HG02852 (cell line): ENCODE data around the gene CLEC2L.

ENCODE experiments used
- ATAC-seq: cut with Tn5 transposase; IDR thresholded peaks from one replicate; pipeline ENCODE4 v1.9.1; 2021; ENCODE audit warnings: mild to moderate bottlenecking, moderate library complexity; ENCODE audit not compliant: unreplicated experiment

Gene CLEC2L

GRCh38 chr7:139522830-139523198 lies 671 bp upstream of the CLEC2L start:
- ATAC-seq, result no peak

- ATAC-seq, result no peak
Observed at GRCh38 chr7:139523968-139524815, 707 bp downstream of the CLEC2L start.

DNA sequence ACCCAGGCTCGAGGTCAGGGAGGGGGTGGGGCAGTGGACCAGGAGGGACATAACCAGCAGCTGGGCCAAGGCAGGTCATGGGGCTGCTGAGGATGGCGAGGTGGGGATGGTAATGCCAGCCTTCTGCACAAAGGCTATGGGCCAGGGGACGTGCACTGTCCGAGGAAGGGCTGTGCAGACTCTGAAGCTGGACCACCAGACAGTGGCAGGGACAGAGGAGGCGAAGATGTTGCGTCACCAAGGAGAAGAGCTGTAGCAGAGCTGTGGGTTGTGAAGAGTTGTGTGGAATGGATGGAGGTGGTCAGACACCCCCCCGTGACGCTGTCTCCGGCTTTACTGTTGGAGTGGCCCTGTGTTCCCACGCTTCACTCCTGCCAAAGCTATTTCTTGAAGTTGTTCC lies 1.8 kb downstream of the CLEC2L start:
- ATAC-seq, result no peak

GRCh38 chr7:139525750-139526149 lies 2.3 kb downstream of the CLEC2L start:
- no peak for ATAC-seq

GRCh38 chr7:139526578-139527544 lies 3.4 kb downstream of the CLEC2L start:
- no peak for ATAC-seq

DNA sequence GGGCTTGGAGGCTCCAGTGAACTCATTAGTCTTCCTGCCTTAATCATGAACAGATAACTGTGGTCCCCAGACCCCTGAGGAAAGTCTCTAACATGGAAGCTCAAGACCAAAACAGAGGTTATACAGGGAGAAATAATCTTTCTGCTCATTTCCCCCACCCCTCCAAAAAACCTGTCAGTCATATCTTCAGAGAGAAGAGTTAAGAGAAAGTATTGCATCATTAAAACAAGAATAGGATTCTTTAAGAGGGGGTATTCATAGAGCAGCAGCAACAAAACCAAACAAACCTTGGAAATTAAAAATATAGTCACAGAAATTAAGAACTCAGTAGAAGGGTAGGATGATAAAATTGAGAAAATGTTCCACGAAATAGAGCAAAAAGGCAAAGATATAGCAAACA lies 7.6 kb downstream of the CLEC2L start:
- ATAC-seq, result no peak

- no peak for ATAC-seq
Observed at GRCh38 chr7:139532636-139533155, 9.2 kb downstream of the CLEC2L start.

- no peak for ATAC-seq
Observed at GRCh38 chr7:139534096-139534495, 10.6 kb downstream of the CLEC2L start.

GRCh38 chr7:139534966-139535651 lies 11.6 kb downstream of the CLEC2L start:
- ATAC-seq, result no peak

DNA sequence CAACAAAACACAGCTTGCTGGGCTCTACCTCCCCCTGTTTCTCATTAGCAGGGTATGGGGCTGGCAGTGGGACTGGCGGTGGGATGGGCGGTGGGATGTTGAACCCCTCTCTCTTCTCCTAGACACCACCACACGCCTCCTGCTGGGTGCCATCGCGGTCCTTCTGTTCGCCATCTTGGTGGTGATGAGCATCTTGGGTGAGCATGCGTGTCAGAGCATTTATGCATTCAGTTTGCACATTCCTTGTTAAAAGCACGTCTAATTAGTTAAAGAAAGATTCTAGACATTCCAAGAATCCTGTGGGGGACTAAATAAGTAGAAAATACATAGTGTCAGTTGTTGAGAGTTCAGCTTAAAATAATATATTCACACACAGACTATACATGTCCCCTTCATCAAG lies 12.7 kb downstream of the CLEC2L start:
- no peak for ATAC-seq

DNA sequence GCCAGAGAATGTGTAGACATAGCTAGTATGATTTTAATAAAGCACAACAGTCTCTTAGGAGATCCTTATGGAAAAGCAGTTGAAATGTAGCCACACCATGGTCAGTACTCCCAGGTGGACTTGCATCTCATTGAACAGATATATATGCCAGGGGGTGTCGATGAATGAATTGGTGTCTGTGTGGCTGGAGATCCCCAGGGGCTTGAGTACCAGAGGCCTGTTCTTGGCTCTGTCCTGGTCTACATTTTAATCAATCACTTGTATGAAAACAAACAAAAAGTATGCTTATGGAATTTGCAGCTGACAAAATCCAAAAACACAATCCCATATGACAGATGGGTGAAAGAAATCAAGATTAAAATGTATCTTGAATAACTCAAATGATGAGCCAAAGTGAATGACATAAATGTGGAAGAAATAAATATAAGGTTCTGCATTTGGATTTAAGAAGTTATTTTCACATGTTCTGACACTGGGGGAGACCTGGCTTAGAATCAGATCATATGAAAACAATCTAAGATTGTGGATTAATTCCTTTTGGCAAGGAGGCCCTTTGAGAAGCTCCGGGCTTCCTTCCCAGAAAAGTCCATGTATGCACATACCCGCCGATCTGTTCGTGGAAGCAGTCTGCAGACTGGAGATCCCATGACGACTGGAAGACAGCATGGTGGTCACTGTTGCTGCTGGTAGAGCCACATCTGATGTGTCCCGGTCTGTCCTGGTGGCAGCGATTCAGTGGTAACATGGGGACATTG lies 15.6 kb downstream of the CLEC2L start:
- ATAC-seq, result no peak

DNA sequence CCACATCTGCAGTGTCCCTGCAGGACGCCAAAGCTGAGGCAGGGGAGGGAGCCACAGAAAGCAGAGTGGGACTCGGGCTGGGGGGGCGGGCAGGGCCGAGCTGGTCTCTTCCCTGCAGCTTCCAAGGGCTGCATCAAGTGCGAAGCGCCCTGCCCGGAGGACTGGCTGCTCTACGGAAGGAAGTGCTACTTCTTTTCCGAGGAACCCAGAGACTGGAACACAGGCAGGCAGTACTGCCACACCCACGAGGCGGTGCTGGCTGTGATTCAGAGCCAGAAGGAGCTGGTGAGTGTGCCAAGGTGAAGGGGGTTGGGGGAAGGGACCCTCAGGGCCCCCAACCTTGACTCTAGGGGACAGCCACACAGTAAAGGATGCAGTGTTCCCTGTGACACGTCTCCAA lies 16.7 kb downstream of the CLEC2L start:
- ATAC-seq, result no peak

DNA sequence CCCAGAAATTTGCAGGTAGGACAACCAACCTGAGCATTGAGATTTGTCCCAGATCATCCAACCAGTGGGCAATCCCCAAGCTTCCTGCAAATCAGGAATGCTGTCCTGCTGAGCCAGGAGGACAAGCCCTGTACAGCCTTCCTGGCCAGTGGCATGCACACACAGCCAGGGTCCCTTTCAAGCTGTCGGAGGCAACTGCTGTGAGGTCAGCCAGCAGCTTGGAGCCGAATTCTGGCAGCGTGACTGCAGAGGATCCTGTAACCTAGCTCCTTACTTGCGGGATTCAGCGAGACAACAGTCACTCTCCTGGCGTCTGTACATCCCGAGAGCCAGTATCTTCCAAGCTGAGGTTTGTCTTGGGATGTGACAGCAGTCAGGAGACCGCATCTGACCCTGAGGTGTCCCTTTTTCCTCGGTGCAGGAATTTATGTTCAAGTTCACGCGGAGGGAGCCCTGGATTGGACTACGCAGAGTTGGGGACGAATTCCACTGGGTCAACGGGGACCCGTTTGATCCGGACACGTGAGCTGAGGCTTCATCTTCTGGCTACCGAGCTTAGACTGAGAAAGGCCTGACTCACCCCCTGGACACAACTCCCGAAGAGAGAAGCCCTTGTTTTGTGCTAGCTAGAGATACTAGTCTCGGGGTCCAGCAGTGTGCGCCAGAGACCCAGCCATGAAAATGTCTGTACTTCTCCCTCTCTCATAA lies 18.3 kb downstream of the CLEC2L start:
- no peak for ATAC-seq

GRCh38 chr7:139542308-139543151 lies 19.0 kb downstream of the CLEC2L start:
- no peak for ATAC-seq

DNA sequence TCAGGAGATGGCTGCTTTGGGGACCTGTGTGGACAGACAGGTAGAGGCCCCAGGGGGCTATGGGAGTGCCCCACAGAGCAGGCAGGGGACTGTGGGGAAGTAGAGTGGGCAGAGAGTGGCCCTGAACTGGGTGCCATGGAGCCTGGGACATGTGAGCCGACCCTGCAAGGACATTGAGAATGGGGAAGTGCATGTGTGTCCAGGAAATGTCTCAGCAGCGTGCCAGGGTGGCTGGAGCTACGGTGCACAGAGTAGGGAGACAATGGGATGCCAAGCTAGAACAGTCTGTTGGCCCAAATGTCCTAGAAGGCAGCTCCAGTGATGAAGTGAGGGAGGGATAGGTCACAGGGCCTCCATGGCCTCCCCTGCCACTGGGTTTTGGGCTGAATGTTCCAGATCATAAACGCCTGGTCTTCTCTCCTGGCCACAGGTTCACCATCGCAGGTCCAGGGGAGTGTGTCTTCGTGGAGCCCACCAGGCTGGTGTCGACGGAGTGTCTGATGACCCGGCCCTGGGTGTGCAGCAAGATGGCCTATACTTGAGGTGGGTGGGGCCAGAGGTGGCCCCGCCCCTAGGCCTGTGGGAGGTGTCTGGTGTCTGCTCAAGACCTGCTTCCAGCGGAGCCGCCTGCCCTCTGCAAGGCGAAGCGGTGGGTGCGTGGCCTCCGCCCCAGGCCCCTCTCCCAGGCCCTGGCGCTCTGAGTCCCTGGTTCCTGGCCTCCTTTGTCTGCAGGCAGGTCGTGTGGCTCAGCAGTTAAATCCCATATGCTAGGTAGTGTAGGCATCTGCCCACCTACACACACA lies 20.5 kb downstream of the CLEC2L start:
- ATAC-seq, result no peak

DNA sequence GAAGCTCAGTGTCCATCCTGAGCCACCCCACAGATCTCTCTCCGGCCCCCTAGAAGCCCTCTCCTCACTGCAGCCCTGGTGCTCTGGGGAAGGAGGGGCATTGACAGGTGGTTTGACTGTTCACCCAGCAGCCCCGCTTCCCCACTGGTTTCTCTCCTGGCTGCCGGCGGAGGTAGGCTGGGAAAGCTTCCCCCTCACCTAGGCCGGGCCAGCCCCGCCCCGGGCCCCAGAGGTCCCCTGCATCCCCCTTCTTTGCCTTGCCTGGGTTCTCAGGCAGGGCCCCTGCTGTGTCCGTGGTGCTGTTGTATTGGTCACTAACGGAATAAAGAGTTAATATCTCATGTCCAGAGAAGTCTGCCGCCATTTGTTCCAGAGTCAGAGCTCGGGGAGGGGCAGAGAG lies 21.2 kb downstream of the CLEC2L start:
- ATAC-seq, result no peak

DNA sequence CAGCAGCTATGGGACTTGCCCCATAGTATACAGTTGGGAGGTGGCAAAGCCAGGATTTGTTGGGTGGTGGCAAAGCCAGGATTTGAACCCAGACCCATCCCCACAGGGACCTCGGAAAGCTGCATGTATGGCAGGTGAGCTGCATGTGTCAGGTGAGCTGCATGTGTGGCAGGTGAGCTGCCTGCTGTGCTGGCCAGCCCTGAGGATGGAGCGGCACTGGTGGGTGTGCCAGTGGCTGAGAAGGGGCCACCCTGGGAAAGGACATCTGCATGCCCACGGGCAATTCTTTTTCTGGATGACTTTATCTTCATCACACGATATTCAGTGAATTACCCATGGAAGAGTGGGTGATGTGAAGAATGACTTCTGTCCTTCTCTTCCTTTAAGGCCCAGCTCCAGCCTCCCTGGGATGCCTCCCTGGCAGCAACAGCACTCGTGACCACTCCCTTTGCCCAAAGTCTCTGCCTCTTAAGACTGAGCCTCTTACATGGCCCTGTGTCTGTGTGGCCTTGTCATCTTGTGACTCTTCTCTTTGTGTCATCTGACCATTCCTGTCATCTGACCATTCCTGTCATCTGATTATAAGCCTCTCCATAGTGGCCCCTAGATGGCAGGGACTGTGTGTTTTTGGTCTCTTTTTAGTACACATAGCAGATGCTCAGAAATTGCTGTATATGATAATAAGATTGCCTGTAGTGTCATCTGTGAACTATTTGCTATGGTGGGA lies 25.0 kb downstream of the CLEC2L start:
- no peak for ATAC-seq
